ENCODE measurements around the gene SLC9A9.

- no peak for TF ChIP-seq CTCF (IDR thresholded peaks at IDR 0.05)
- TF ChIP-seq POLR2A (IDR thresholded peaks at IDR 0.05): no peak
- TF ChIP-seq POLR2AphosphoS5 (IDR thresholded peaks at IDR 0.05): no peak
These were observed 22.8 kb downstream of the SLC9A9 start for GRCh38 chr3:143825513-143825912.

All from breast epithelium (tissue), 3 donors.